M059J (cell line): ENCODE measurements around the gene HBA2. TPM values are rescaled to one million over a fixed set of nuclear protein-coding genes. Genes with fewer than 3 reads are reported as not detected.
"Not testable (repeated sequence)": the region's sequence is repeated elsewhere in the genome, so short reads cannot be mapped to it uniquely, and the experiment has no call there.

Source experiments
- DNase-seq: peaks from one replicate; pipeline ENCODE4 v3.0.0-alpha.2; 2012; ENCODE audit warnings: low read depth
- total RNA-seq: library from RNA; depleted of rRNA; stranded (reverse); fragments of >200 nt; shearing (Covaris generic); gene quantifications from 2 replicates; pipeline ENCODE4 v1.2.3, GENCODE V29; 2014; rRNA removed

HBA2 gene
- total RNA-seq, 1 experiment from 2014 or later = not detected

GRCh38 chr16:194516-194915, 21.8 kb downstream of the HBA2 start:
- DNase-seq = no peak

- DNase-seq = peak; percentile 82
Measured at GRCh38 chr16:200388-200787, 27.7 kb downstream of the HBA2 start.

- no peak for DNase-seq
Measured at GRCh38 chr16:203246-203645, 30.6 kb downstream of the HBA2 start.

GRCh38 chr16:204046-204445, 31.4 kb downstream of the HBA2 start:
- not testable (repeated sequence) for DNase-seq

- not testable (repeated sequence) for DNase-seq
Measured at GRCh38 chr16:209359-209758, 36.7 kb downstream of the HBA2 start.

- not testable (repeated sequence) for DNase-seq
Measured at GRCh38 chr16:211631-212180, 39.0 kb downstream of the HBA2 start.

GRCh38 chr16:212999-213398, 40.3 kb downstream of the HBA2 start:
- DNase-seq = peak; percentile 36

- no peak for DNase-seq
Measured at GRCh38 chr16:220021-220420, 47.3 kb downstream of the HBA2 start.

Other genes with a start within 250 kb of the HBA2 start
- gene POLR3K, start 119.3 kb upstream of the HBA2 start, total RNA-seq = 8.3 and 11.2 TPM in 2 replicates
- 49.5 and 50.4 TPM in 2 replicates for gene SNRNP25, start 119.0 kb upstream of the HBA2 start, total RNA-seq
- gene RHBDF1, start 100.2 kb upstream of the HBA2 start, total RNA-seq = 4.9 and 11.9 TPM in 2 replicates
- 67.3 and 91.9 TPM in 2 replicates for gene MPG, start 94.7 kb upstream of the HBA2 start, total RNA-seq
- 5.3 and 6.9 TPM in 2 replicates for gene NPRL3, start 34.2 kb upstream of the HBA2 start, total RNA-seq
- gene HBZ, start 20.2 kb upstream of the HBA2 start, total RNA-seq = not detected in 2 replicates
- gene HBM, start 6.9 kb upstream of the HBA2 start, total RNA-seq = not detected in 2 replicates
- not detected in 2 replicates for gene HBA1, start 3.8 kb downstream of the HBA2 start, total RNA-seq
- gene HBQ1, start 7.6 kb downstream of the HBA2 start, total RNA-seq = not detected in 2 replicates
- gene LUC7L, start 56.6 kb downstream of the HBA2 start, total RNA-seq = 15.0 and 15.8 TPM in 2 replicates
- 166 and 215 TPM in 2 replicates for gene FAM234A, start 61.9 kb downstream of the HBA2 start, total RNA-seq
- not detected in 2 replicates for gene RGS11, start 103.1 kb downstream of the HBA2 start, total RNA-seq
- not detected in 2 replicates for gene ARHGDIG, start 107.7 kb downstream of the HBA2 start, total RNA-seq
- gene PDIA2, start 110.3 kb downstream of the HBA2 start, total RNA-seq = 0.25 TPM in 1 of 2 replicates, not detected in the other
- 6.6 and 15.5 TPM in 2 replicates for gene AXIN1, start 179.8 kb downstream of the HBA2 start, total RNA-seq
- 162 and 177 TPM in 2 replicates for gene MRPL28, start 197.7 kb downstream of the HBA2 start, total RNA-seq
- 54.9 and 71.2 TPM in 2 replicates for gene PGAP6, start 209.1 kb downstream of the HBA2 start, total RNA-seq
- 92.0 and 101 TPM in 2 replicates for gene NME4, start 224.3 kb downstream of the HBA2 start, total RNA-seq
- 2.2 and 6.6 TPM in 2 replicates for gene DECR2, start 229.0 kb downstream of the HBA2 start, total RNA-seq